ENCODE results near the gene ALK. TPM values are rescaled to one million over a fixed set of nuclear protein-coding genes. Genes with fewer than 3 reads are reported as not detected.

ALK gene
- total RNA-seq, 1 donor from 2014 or later = 9.6 TPM

- H3K4me3 Mint-ChIP-seq (ENCODE audit: unreplicated experiment) = no peak overlapping the region
- no peak overlapping the region for H3K27ac Mint-ChIP-seq (ENCODE audit: unreplicated experiment)
- peaks cover 10% of the 10 kb centered on the region for H3K4me1 Mint-ChIP-seq (ENCODE audit: low read depth, unreplicated experiment)
- no peaks in the 10 kb centered on the region for H3K9me3 Mint-ChIP-seq (ENCODE audit: unreplicated experiment)
- no peak for TF ChIP-seq CTCF (IDR thresholded peaks at IDR 0.05; ENCODE audit: partially characterized antibody, unreplicated experiment)
- H3K36me3 Mint-ChIP-seq (ENCODE audit: unreplicated experiment) = no peaks in the 10 kb centered on the region
- no peak for DNase-seq
- peaks cover 3% of the 10 kb centered on the region for H3K27me3 Mint-ChIP-seq (ENCODE audit: unreplicated experiment)
Measured at GRCh38 chr2:29769847-29770246, 151.5 kb downstream of the ALK start.

GRCh38 chr2:29767606-29768335 lies 153.6 kb downstream of the ALK start:
- no peaks in the 10 kb centered on the region for H3K9me3 Mint-ChIP-seq (ENCODE audit: unreplicated experiment)
- TF ChIP-seq CTCF (IDR thresholded peaks at IDR 0.05; ENCODE audit: partially characterized antibody, unreplicated experiment) = no peak
- no peak overlapping the region for H3K4me3 Mint-ChIP-seq (ENCODE audit: unreplicated experiment)
- H3K27ac Mint-ChIP-seq (ENCODE audit: unreplicated experiment) = peak overlapping the region; percentile 65
- H3K27me3 Mint-ChIP-seq (ENCODE audit: unreplicated experiment) = peaks cover 3% of the 10 kb centered on the region
- peaks cover 10% of the 10 kb centered on the region for H3K4me1 Mint-ChIP-seq (ENCODE audit: low read depth, unreplicated experiment)
- DNase-seq = no peak
- H3K36me3 Mint-ChIP-seq (ENCODE audit: unreplicated experiment) = no peaks in the 10 kb centered on the region

- Mint-ChIP-seq H3K36me3 (ENCODE audit: unreplicated experiment) (no peaks in the 10 kb centered on the region), H3K27me3 (ENCODE audit: unreplicated experiment) (peaks cover 3% of the 10 kb centered on the region), H3K4me3 (ENCODE audit: unreplicated experiment) (no peak overlapping the region), H3K9me3 (ENCODE audit: unreplicated experiment) (no peaks in the 10 kb centered on the region), H3K27ac (ENCODE audit: unreplicated experiment) (no peak overlapping the region), H3K4me1 (ENCODE audit: low read depth, unreplicated experiment) (peaks cover 9% of the 10 kb centered on the region)
- DNase-seq = no peak
- TF ChIP-seq CTCF (IDR thresholded peaks at IDR 0.05; ENCODE audit: partially characterized antibody, unreplicated experiment) = no peak
Measured at GRCh38 chr2:29766191-29766590, 155.2 kb downstream of the ALK start.

- no peak for DNase-seq
- Mint-ChIP-seq H3K27ac (ENCODE audit: unreplicated experiment) (no peak overlapping the region), H3K4me3 (ENCODE audit: unreplicated experiment) (no peak overlapping the region), H3K27me3 (ENCODE audit: unreplicated experiment) (peaks cover 3% of the 10 kb centered on the region), H3K9me3 (ENCODE audit: unreplicated experiment) (no peaks in the 10 kb centered on the region), H3K36me3 (ENCODE audit: unreplicated experiment) (no peaks in the 10 kb centered on the region), H3K4me1 (ENCODE audit: low read depth, unreplicated experiment) (peaks cover 9% of the 10 kb centered on the region)
- TF ChIP-seq CTCF (IDR thresholded peaks at IDR 0.05; ENCODE audit: partially characterized antibody, unreplicated experiment) = no peak
Measured at GRCh38 chr2:29765721-29766120, 155.7 kb downstream of the ALK start.

- TF ChIP-seq CTCF (IDR thresholded peaks at IDR 0.05; ENCODE audit: partially characterized antibody, unreplicated experiment) = no peak
- Mint-ChIP-seq H3K9me3 (ENCODE audit: unreplicated experiment) (no peaks in the 10 kb centered on the region), H3K4me3 (ENCODE audit: unreplicated experiment) (no peak overlapping the region), H3K36me3 (ENCODE audit: unreplicated experiment) (no peaks in the 10 kb centered on the region), H3K4me1 (ENCODE audit: low read depth, unreplicated experiment) (peaks cover 9% of the 10 kb centered on the region), H3K27me3 (ENCODE audit: unreplicated experiment) (peaks cover 3% of the 10 kb centered on the region), H3K27ac (ENCODE audit: unreplicated experiment) (no peak overlapping the region)
- no peak for DNase-seq
Measured at GRCh38 chr2:29763371-29763770, 158.0 kb downstream of the ALK start.

Measured in glutamatergic neuron (in vitro differentiated cells).